HEK293 (cell line): ENCODE data around the gene ARL11.

ENCODE experiments used
- ZNF292 ChIP-seq: fragments of 450-650 bp; formaldehyde crosslinking; IDR thresholded peaks from 2 replicates; pipeline ENCODE4 v1.5.1; 2016; ENCODE audit warnings: low read depth, missing biosample characterization, missing genetic modification characterization, borderline replicate concordance
- TF ChIP-seq, protein P1 (sequence below): fragments of 450-650 bp; formaldehyde crosslinking; IDR thresholded peaks from 2 replicates; pipeline ENCODE4 v1.5.1; 2016; ENCODE audit warnings: missing biosample characterization, missing genetic modification characterization

DNA sequence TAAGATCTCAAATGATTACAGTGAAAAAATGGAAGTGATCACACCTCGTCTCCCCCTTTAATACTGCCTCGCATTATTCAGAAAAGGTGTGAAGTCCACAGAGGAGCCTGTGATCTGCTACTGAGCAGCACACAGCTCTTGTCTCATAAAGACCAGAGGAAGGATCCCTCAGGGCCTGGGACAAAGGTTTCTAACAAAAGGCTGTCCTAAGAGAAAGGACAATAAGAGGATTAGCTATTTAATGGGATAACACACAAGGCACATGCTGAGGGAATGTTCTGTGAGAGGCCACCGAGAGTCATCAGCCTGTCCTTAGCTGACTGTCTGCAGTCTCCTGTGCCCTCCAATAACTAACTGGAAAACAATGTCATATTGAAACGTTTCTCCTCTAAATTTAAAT lies 36.3 kb downstream of the ARL11 start:
- TF ChIP-seq ZNF292, result no peak
- TF ChIP-seq, protein P1, sequence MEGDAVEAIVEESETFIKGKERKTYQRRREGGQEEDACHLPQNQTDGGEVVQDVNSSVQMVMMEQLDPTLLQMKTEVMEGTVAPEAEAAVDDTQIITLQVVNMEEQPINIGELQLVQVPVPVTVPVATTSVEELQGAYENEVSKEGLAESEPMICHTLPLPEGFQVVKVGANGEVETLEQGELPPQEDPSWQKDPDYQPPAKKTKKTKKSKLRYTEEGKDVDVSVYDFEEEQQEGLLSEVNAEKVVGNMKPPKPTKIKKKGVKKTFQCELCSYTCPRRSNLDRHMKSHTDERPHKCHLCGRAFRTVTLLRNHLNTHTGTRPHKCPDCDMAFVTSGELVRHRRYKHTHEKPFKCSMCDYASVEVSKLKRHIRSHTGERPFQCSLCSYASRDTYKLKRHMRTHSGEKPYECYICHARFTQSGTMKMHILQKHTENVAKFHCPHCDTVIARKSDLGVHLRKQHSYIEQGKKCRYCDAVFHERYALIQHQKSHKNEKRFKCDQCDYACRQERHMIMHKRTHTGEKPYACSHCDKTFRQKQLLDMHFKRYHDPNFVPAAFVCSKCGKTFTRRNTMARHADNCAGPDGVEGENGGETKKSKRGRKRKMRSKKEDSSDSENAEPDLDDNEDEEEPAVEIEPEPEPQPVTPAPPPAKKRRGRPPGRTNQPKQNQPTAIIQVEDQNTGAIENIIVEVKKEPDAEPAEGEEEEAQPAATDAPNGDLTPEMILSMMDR (tag by site-specific recombination), result no peak
